Effector memory CD4-positive, alpha-beta T cell (primary cell): ENCODE results near the gene INSRR.

Experiments
- DNase-seq, 3 donors: peaks; one replicate each; pipeline ENCODE4 v3.0.0-alpha.2; 2020
- H3K27ac ChIP-seq: 2 replicates; pipeline ENCODE4 v1.7.0; 2013; ENCODE audit warnings: mild to moderate bottlenecking, low read length, moderate library complexity; ENCODE audit not compliant: insufficient read depth, poor library complexity, severe bottlenecking
- H3K27me3 ChIP-seq: replicated peaks from 2 replicates; pipeline ENCODE4 v1.7.0; 2013; ENCODE audit warnings: mild to moderate bottlenecking, low read length; ENCODE audit not compliant: insufficient read depth, control insufficient read depth, poor library complexity, severe bottlenecking
- H3K36me3 ChIP-seq: 2 replicates; pipeline ENCODE4 v1.7.0; 2013; ENCODE audit warnings: mild to moderate bottlenecking, low read length, moderate library complexity; ENCODE audit not compliant: control insufficient read depth, insufficient read depth
- H3K4me1 ChIP-seq: 2 replicates; pipeline ENCODE4 v1.7.0; 2013; ENCODE audit warnings: low read length, mild to moderate bottlenecking; ENCODE audit not compliant: control insufficient read depth, insufficient read depth, poor library complexity, severe bottlenecking
- H3K4me3 ChIP-seq: 2 replicates; pipeline ENCODE4 v1.7.0; 2013; ENCODE audit warnings: low read length, low read depth, mild to moderate bottlenecking; ENCODE audit not compliant: insufficient read depth, poor library complexity, severe bottlenecking
- H3K9me3 ChIP-seq: 2 replicates; pipeline ENCODE4 v1.7.0; 2013; ENCODE audit warnings: mild to moderate bottlenecking, low read length, moderate library complexity; ENCODE audit not compliant: control insufficient read depth

The INSRR gene

GRCh38 chr1:156834322-156834721, 24.6 kb downstream of the INSRR start:
- no peaks in the 10 kb centered on the region for H3K9me3 ChIP-seq
- H3K4me1 ChIP-seq = peaks cover 2% of the 10 kb centered on the region
- no peaks in the 10 kb centered on the region for H3K36me3 ChIP-seq
- no peak overlapping the region for H3K27ac ChIP-seq
- DNase-seq = no peak
- H3K4me3 ChIP-seq = no peak overlapping the region
- no peaks in the 10 kb centered on the region for H3K27me3 ChIP-seq

GRCh38 chr1:156833603-156834002, 25.3 kb downstream of the INSRR start:
- no peak for DNase-seq
- Histone ChIP-seq H3K4me3 (no peak overlapping the region), H3K4me1 (peaks cover 2% of the 10 kb centered on the region), H3K27me3 (no peaks in the 10 kb centered on the region), H3K9me3 (no peaks in the 10 kb centered on the region), H3K36me3 (no peaks in the 10 kb centered on the region), H3K27ac (no peak overlapping the region)

GRCh38 chr1:156832434-156832833, 26.5 kb downstream of the INSRR start:
- H3K4me3 ChIP-seq = no peak overlapping the region
- no peaks in the 10 kb centered on the region for H3K36me3 ChIP-seq
- no peaks in the 10 kb centered on the region for H3K27me3 ChIP-seq
- no peak overlapping the region for H3K27ac ChIP-seq
- H3K9me3 ChIP-seq = no peaks in the 10 kb centered on the region
- peaks cover 2% of the 10 kb centered on the region for H3K4me1 ChIP-seq
- DNase-seq = no peak

- no peaks in the 10 kb centered on the region for H3K27me3 ChIP-seq
- H3K4me3 ChIP-seq = no peak overlapping the region
- H3K4me1 ChIP-seq = no peaks in the 10 kb centered on the region
- no peaks in the 10 kb centered on the region for H3K36me3 ChIP-seq
- H3K9me3 ChIP-seq = no peaks in the 10 kb centered on the region
- no peak for DNase-seq
- H3K27ac ChIP-seq = no peak overlapping the region
These were observed 30.4 kb downstream of the INSRR start for GRCh38 chr1:156828400-156829124.

- Histone ChIP-seq H3K27ac (no peak overlapping the region), H3K4me3 (no peak overlapping the region), H3K9me3 (no peaks in the 10 kb centered on the region), H3K27me3 (no peaks in the 10 kb centered on the region), H3K4me1 (no peaks in the 10 kb centered on the region), H3K36me3 (no peaks in the 10 kb centered on the region)
- DNase-seq = no peak
These were observed 32.3 kb downstream of the INSRR start for GRCh38 chr1:156826630-156827029.

DNA sequence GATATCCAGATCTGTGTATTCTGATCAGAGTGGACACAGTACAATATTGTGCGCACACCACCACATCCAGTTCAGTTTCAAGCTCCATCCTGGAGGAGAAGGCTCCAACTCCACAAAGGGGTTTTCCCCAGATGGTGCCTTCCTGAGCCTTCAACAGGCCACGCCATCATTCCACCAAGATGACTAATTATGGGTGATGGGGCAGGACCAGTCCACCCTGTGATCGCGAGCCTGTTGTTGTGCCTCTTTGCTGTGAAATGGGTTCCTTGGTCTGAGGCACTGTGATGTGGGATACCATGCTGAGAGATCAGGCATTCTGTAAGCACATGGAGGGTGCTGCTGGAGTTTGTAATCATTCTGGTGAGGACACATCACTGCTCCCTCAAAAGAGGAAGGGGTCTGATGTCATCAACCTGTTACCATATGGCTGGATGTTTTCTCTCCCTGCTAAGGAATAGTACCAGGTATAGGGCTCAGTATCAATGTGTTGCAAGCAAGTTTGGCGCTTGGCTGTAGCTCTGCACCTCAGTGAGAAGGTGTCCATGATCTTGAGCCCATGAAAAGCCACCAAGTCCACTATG, 35.6 kb downstream of the INSRR start:
- no peak overlapping the region for H3K27ac ChIP-seq
- DNase-seq = no peak
- no peak overlapping the region for H3K4me3 ChIP-seq
- no peaks in the 10 kb centered on the region for H3K36me3 ChIP-seq
- no peaks in the 10 kb centered on the region for H3K9me3 ChIP-seq
- H3K27me3 ChIP-seq = no peaks in the 10 kb centered on the region
- no peaks in the 10 kb centered on the region for H3K4me1 ChIP-seq

DNA sequence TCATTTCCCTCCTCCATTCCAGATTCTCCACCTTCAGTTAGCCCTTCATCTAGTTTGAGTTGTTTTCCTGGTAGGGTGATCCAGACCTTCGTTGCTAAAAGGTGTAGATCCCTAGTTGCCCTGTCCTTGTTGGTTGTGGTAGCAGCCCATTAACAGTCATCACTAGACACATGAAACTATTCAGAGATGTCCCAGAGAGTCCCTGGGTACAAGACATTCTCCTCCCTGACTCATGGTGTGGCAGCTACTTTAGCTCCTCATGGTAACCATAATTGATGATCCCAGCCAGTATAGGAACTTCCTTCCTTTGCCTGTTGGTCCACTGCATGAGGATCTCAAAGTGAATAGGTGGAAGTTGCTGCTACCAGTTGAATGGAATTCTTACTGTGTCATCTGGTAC, 36.2 kb downstream of the INSRR start:
- no peak overlapping the region for H3K27ac ChIP-seq
- no peaks in the 10 kb centered on the region for H3K9me3 ChIP-seq
- H3K27me3 ChIP-seq = no peaks in the 10 kb centered on the region
- H3K4me3 ChIP-seq = no peak overlapping the region
- H3K4me1 ChIP-seq = no peaks in the 10 kb centered on the region
- no peak for DNase-seq
- H3K36me3 ChIP-seq = no peaks in the 10 kb centered on the region

- Histone ChIP-seq H3K4me1 (peaks cover 8% of the 10 kb centered on the region), H3K36me3 (no peaks in the 10 kb centered on the region), H3K27ac (no peak overlapping the region), H3K27me3 (no peaks in the 10 kb centered on the region), H3K9me3 (no peaks in the 10 kb centered on the region), H3K4me3 (no peak overlapping the region)
- DNase-seq = no peak
These were observed 37.1 kb downstream of the INSRR start for GRCh38 chr1:156821801-156822200.

GRCh38 chr1:156816561-156817328, 42.2 kb downstream of the INSRR start, which contains the start of gene SH2D2A:
Gene SH2D2A, minus strand, starts transcription at chr1:156816848. Its CDS starts 140 bp downstream, at chr1:156816708.
- peak within 1 kb of the TSS; percentile 55 for H3K4me3 ChIP-seq
- peaks cover 50% of the 10 kb centered on the region for H3K4me1 ChIP-seq
- peaks cover 12% of the 10 kb centered on the region for H3K36me3 ChIP-seq
- DNase-seq = peak; percentile 96 to 97 (median 96)
- peak within 1 kb of the TSS; percentile 99 for H3K27ac ChIP-seq
- H3K27me3 ChIP-seq = no peaks in the 10 kb centered on the region
- H3K9me3 ChIP-seq = no peaks in the 10 kb centered on the region

GRCh38 chr1:156815961-156816422, 42.9 kb downstream of the INSRR start:
- Histone ChIP-seq H3K9me3 (no peaks in the 10 kb centered on the region), H3K36me3 (peaks cover 16% of the 10 kb centered on the region), H3K27me3 (no peaks in the 10 kb centered on the region), H3K27ac (peak overlapping the region; percentile 99), H3K4me1 (peaks cover 50% of the 10 kb centered on the region), H3K4me3 (peak overlapping the region; percentile 55)
- DNase-seq = no peak
